ENCODE measurements around the gene ATXN1. TPM values are rescaled to one million over a fixed set of nuclear protein-coding genes. Genes with fewer than 3 reads are reported as not detected.

The ATXN1 gene
- total and polyA plus RNA-seq, 2 of the 13 experiments (the other 11 are each of a cell fraction or from before 2014, with no cell fraction given) = 20.7 to 39.5 TPM

- TF ChIP-seq, protein P1, sequence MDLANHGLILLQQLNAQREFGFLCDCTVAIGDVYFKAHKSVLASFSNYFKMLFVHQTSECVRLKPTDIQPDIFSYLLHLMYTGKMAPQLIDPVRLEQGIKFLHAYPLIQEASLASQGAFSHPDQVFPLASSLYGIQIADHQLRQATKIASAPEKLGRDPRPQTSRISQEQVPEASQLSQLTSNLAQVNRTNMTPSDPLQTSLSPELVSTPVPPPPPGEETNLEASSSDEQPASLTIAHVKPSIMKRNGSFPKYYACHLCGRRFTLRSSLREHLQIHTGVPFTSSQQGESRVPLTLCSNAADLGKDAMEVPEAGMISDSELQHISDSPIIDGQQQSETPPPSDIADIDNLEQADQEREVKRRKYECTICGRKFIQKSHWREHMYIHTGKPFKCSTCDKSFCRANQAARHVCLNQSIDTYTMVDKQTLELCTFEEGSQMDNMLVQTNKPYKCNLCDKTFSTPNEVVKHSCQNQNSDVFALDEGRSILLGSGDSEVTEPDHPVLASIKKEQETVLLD (CRISPR knock-in tag; IDR thresholded peaks at IDR 0.05; ENCODE audit: low read depth) = no peak
- TF ChIP-seq ZNF550 (CRISPR knock-in tag; IDR thresholded peaks at IDR 0.05; ENCODE audit: borderline replicate concordance) (no peak), CBX5 (CRISPR knock-in tag; IDR thresholded peaks at IDR 0.05; ENCODE audit: borderline replicate concordance) (peak; percentile 51; the same call in 1 of the 2 replicates), ZNF30 (CRISPR knock-in tag; IDR thresholded peaks at IDR 0.05) (no peak), ZNF678 (CRISPR knock-in tag; IDR thresholded peaks at IDR 0.05) (no peak), SOX5 (CRISPR knock-in tag; IDR thresholded peaks at IDR 0.05; ENCODE audit: borderline replicate concordance) (peak; percentile 97), HMG20A (CRISPR knock-in tag; IDR thresholded peaks at IDR 0.05; ENCODE audit: borderline replicate concordance) (peak; percentile 70), FOXP4 (CRISPR knock-in tag; IDR thresholded peaks at IDR 0.05) (peak; percentile 58), ZNF562 (CRISPR knock-in tag; IDR thresholded peaks at IDR 0.05; ENCODE audit: borderline replicate concordance) (no peak), FOXO1 (CRISPR knock-in tag; IDR thresholded peaks at IDR 0.05) (0 out of 2 replicates have a peak, but pooled peaks have one; percentile 12), NFYC (CRISPR knock-in tag; IDR thresholded peaks at IDR 0.05) (no peak), PHF8 (CRISPR knock-in tag; IDR thresholded peaks at IDR 0.05) (no peak), ZNF451 (CRISPR knock-in tag; IDR thresholded peaks at IDR 0.05) (no peak), HOXA9 (CRISPR knock-in tag; IDR thresholded peaks at IDR 0.05; ENCODE audit: borderline replicate concordance) (no peak), ZNF24 (IDR thresholded peaks at IDR 0.05) (no peak), HNF4A (CRISPR knock-in tag; IDR thresholded peaks at IDR 0.05) (peak; percentile 34; the same call in 1 of the 2 replicates), ZNF460 (CRISPR knock-in tag; IDR thresholded peaks at IDR 0.05; ENCODE audit: borderline replicate concordance) (no peak), PTBP1 (IDR thresholded peaks at IDR 0.05; ENCODE audit: low read depth, low read length, poor library complexity, severe bottlenecking) (no peak), ZNF792 (CRISPR knock-in tag; IDR thresholded peaks at IDR 0.05) (no peak), ZNF207 (IDR thresholded peaks at IDR 0.05; ENCODE audit: borderline replicate concordance) (no peak), GFI1 (CRISPR knock-in tag; IDR thresholded peaks at IDR 0.05; ENCODE audit: borderline replicate concordance) (0 out of 2 replicates have a peak, but pooled peaks have one; percentile 18), TGIF2 (CRISPR knock-in tag; IDR thresholded peaks at IDR 0.05) (no peak), ADNP (CRISPR knock-in tag; IDR thresholded peaks at IDR 0.05) (no peak)
- TF ChIP-seq, protein P2, sequence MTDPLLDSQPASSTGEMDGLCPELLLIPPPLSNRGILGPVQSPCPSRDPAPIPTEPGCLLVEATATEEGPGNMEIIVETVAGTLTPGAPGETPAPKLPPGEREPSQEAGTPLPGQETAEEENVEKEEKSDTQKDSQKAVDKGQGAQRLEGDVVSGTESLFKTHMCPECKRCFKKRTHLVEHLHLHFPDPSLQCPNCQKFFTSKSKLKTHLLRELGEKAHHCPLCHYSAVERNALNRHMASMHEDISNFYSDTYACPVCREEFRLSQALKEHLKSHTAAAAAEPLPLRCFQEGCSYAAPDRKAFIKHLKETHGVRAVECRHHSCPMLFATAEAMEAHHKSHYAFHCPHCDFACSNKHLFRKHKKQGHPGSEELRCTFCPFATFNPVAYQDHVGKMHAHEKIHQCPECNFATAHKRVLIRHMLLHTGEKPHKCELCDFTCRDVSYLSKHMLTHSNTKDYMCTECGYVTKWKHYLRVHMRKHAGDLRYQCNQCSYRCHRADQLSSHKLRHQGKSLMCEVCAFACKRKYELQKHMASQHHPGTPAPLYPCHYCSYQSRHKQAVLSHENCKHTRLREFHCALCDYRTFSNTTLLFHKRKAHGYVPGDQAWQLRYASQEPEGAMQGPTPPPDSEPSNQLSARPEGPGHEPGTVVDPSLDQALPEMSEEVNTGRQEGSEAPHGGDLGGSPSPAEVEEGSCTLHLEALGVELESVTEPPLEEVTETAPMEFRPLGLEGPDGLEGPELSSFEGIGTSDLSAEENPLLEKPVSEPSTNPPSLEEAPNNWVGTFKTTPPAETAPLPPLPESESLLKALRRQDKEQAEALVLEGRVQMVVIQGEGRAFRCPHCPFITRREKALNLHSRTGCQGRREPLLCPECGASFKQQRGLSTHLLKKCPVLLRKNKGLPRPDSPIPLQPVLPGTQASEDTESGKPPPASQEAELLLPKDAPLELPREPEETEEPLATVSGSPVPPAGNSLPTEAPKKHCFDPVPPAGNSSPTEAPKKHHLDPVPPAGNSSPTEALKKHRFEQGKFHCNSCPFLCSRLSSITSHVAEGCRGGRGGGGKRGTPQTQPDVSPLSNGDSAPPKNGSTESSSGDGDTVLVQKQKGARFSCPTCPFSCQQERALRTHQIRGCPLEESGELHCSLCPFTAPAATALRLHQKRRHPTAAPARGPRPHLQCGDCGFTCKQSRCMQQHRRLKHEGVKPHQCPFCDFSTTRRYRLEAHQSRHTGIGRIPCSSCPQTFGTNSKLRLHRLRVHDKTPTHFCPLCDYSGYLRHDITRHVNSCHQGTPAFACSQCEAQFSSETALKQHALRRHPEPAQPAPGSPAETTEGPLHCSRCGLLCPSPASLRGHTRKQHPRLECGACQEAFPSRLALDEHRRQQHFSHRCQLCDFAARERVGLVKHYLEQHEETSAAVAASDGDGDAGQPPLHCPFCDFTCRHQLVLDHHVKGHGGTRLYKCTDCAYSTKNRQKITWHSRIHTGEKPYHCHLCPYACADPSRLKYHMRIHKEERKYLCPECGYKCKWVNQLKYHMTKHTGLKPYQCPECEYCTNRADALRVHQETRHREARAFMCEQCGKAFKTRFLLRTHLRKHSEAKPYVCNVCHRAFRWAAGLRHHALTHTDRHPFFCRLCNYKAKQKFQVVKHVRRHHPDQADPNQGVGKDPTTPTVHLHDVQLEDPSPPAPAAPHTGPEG (CRISPR knock-in tag; IDR thresholded peaks at IDR 0.05) = no peak
Measured at GRCh38 chr6:16690608-16691142, 70.6 kb downstream of the ATXN1 start (continued).
